HT1080 (cell line): ENCODE results near the gene THSD7B. TPM values are rescaled to one million over a fixed set of nuclear protein-coding genes. Genes with fewer than 3 reads are reported as not detected.
A peak's percentile ranks its signal among the peaks of the same experiment; 100 is the strongest.
"Not testable (repeated sequence)": the region's sequence is repeated elsewhere in the genome, so short reads cannot be mapped to it uniquely, and the experiment has no call there.

Experiments used
- DNase-seq: peaks from one replicate; pipeline ENCODE4 v3.0.0-alpha.2; 2015; ENCODE audit warnings: low read depth
- total RNA-seq: library from RNA; depleted of rRNA; stranded (reverse); fragments of >200 nt; shearing (Covaris generic); gene quantifications from 2 replicates; pipeline ENCODE4 v1.2.3, GENCODE V29; 2014

THSD7B gene
- total RNA-seq, 1 experiment from 2014 or later, result 0.03 TPM

- DNase-seq, result no peak
Measured at GRCh38 chr2:136935119-136935518, 169.8 kb downstream of the THSD7B start.

DNA sequence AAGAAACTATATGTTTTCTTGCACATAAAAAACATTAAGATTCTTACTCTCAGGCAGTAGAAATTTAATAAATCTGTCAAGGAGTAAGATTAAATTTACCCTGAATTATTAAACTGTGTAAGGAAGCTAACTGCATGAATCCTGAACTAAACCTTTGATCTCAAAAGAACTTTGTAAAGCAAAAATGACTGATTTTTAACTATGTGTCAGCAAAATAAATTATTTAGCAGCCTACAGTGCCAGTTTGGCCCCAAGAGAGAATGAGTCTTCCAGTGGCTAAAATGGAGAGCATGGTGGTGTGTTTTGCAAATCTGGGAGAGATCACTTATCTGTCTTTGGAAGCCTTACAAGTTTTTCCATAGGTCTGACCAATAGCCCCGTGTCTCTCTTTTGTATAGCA is 190.7 kb downstream of the THSD7B start:
- DNase-seq, result no peak

DNA sequence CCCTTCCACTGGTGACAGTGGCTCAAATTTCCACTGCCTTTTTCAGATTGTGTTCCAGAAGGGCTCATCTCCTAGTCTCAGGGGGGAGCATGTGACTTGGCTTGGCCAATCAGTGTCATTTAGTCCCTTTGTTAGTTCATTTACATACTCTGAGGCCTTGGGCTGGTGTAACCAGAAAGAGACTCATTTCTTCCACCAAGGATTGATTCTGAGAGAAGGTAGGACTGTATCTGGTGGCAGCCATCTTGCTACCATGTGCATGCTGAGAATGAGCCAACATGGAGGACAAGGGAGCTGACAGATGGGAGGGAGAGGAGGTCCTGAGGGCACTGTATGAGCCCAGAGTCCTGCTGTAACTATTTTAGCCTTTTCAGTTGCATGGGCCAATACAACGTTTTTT is 191.7 kb downstream of the THSD7B start:
- DNase-seq, result no peak

- no peak for DNase-seq
Measured at GRCh38 chr2:136962105-136962725, 196.9 kb downstream of the THSD7B start.

GRCh38 chr2:136966485-136966884 is 201.1 kb downstream of the THSD7B start:
- DNase-seq, result no peak

GRCh38 chr2:136980303-136980702 is 215.0 kb downstream of the THSD7B start:
- no peak for DNase-seq

DNA sequence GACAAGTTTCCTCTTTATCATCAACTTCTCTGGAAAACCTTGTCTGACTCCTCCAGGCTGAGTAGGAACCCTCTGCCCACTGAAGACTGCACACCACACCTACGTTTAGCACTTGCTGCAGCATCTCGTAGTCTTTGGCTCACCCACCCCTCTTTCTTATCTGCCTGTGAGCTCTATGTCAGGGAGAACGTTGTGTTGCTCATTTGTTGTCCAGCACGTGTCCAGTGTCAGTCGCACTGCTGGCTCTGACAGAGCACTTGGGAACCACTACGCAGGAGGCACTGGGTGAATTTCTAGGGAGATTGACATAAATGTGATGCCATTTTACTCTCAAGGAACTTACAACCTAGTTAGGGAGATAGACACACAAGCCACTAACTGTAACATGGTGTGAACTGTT is 216.3 kb downstream of the THSD7B start:
- DNase-seq, result not testable (repeated sequence)

GRCh38 chr2:136985044-136985443 is 219.7 kb downstream of the THSD7B start:
- DNase-seq, result no peak

DNA sequence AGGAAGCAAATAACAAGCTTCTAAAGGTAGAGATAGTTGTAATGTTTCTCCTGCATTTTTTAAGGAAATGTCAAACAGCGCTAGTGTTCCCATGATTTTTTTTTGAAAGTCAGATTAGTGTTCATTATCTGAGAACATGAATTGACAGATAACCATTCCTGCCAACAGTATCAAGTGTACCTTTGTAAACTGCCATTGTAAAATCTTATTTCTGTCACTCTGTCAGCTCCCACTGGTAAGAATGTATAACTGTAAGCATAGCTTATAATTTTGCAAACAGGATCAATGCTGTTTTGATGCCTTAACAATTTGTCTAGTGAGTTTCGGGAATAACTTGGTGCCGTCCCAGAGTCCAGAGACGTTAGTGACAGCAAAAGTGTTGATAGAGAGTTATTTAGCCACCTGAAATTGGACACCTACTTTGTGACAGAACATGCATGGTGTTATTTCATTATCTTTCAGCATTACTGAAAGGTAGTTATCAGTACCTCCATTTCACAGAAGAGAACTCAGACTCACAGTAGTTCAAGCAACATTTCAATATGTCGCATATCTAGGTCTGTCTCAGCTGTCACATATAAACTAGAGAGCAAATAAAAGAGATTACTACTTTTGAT is 221.4 kb downstream of the THSD7B start:
- no peak for DNase-seq

DNA sequence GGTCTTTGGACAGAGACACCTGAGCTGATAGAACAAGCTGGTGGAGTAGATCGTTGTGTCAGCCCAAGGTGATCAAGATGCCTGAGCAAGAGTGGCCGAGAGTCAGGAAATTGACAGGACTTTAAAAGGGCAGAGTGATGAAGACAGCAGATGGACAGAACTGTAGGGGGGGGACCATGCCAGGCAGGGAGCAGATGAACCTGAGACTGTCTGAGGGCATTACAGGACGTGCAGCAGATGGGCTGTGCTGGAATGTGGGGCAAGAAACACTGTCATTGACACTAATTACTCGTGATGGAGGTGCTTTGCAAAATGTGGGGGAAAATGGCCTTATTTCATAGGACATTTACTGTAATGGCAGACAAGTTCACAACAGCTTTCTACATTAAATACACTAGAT is 225.0 kb downstream of the THSD7B start:
- no peak for DNase-seq

- no peak for DNase-seq
Measured at GRCh38 chr2:136994793-136995192, 229.4 kb downstream of the THSD7B start.

DNA sequence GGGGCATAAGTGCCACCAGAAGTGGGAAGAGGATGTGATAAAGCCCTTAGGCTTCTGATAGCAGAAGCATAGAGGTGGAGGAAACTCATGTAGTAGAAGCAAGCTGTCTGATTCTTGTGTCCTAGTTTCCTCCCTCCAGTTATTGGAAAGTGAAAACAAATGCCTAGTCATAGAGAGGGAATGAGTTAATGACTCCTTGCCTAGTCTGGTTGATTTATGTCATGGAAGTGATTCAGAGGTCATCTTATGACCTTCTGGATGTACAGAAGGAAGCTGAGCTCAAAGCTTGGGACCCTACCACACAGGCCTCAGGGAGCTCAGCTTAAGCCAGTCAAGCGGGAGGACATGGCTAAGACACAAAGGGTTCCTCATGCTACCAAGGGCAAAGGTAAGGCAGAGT is 232.2 kb downstream of the THSD7B start:
- peak; percentile 69 for DNase-seq

DNA sequence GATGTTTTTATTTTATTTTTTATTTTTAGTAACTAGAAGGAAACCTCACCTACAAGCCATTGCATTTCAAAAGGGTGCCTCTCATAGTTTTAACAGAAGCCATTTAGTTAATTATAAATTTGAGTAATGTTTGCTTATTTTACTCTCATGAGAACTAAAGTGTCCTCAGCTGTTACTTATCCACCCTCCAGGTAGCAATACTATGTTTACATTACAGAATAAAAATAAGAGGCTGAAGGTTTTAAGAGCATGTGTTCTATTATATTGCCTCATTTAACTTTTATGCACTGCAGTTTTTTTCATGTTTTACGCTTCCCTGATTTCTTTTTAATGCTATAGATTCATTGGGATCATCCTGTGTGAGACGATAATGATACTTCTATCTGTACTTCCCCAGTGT is 235.5 kb downstream of the THSD7B start:
- no peak for DNase-seq

DNA sequence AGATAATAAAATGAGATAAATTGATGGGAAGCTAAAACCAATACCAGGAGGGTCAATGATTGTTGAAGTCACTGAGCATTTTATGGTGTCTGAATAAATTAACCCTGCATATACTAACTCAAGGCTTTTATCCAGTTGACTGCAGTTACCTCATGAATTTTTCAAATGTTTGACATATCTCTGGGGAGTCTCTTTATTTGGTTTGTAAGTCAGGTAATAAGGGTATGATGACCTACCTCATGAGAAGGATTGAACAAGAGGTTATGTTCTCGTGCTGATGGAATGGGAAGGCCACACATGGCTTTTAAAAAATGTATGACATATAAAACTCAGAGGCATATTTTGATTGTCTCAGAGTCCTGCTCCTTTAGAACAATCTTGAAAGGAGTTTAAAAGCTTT is 237.6 kb downstream of the THSD7B start:
- DNase-seq, result no peak

DNA sequence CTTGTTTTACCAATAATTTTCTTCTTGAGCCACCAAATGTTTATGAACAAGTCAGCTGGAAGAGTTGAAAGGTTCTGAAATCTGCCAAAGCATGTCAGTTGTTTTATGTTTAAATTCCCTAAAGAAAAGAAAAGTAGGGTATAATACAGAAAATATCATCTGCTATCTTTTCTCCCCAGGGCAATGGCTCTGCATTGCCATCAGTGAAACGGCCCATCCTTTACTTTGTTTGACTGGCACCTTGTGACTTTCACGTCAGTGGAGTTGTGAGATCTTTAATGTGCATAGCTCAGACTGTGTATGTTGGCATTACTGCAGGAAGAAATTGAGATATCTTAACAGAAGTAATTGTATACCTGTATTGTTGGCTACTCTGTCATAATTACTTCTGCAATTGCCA is 239.9 kb downstream of the THSD7B start:
- DNase-seq, result no peak

- DNase-seq, result no peak
Measured at GRCh38 chr2:137007938-137008337, 242.6 kb downstream of the THSD7B start.

- no peak for DNase-seq
Measured at GRCh38 chr2:137009953-137010352, 244.6 kb downstream of the THSD7B start.

GRCh38 chr2:137020452-137021196 is 255.3 kb downstream of the THSD7B start:
- no peak for DNase-seq

- no peak for DNase-seq
Measured at GRCh38 chr2:137021763-137022162, 256.4 kb downstream of the THSD7B start.

GRCh38 chr2:137023205-137023604 is 257.9 kb downstream of the THSD7B start:
- no peak for DNase-seq

- no peak for DNase-seq
Measured at GRCh38 chr2:137031731-137032130, 266.4 kb downstream of the THSD7B start.

- DNase-seq, result no peak
Measured at GRCh38 chr2:137036619-137037018, 271.3 kb downstream of the THSD7B start.
